Measurements from ENCODE around the gene PARP3. TPM values are rescaled to one million over a fixed set of nuclear protein-coding genes. Genes with fewer than 3 reads are reported as not detected.

PARP3 gene
- total RNA-seq, 1 donor from 2014 or later = 29.5 TPM

DNA sequence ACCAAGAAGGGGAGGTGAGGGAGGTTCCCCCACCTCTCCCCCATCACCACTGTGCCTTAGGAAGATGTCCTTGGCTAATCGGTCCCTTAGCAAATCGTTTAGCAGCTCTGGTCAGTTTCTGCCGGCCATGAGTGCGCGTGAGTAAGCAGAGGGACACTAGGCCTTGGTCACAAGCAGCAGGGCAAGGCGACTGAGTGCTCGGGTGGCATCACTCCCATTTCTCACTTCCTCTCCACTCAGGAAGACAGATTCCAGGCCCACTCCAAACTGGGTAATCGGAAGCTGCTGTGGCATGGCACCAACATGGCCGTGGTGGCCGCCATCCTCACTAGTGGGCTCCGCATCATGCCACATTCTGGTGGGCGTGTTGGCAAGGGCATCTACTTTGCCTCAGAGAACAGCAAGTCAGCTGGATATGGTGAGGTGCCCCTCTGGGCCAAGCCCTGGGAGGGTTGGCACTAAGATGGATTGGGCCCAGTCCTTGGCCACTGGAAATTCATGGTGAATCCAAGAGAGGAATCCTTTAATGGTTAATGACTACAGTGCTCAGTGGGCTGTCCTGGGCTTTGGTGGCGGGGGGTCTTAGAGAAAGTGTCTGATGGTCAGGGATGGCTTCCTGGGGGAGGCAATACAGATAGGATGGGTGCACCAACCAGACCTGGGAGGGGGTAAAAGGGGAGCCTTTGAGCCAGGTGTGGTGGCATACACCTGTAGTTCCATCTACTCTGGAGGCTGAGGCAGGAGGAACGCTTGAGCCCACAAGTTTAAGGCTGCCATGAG lies 4.0 kb downstream of the PARP3 start:
- Histone ChIP-seq H3K4me1 (peaks cover 14 to 18% of the 10 kb centered on the region in 2 donors), H3K36me3 (peaks cover 0 to 7% of the 10 kb centered on the region in 2 donors), H3K9me3 (no peaks in the 10 kb centered on the region), H3K27ac (no peak overlapping the region), H3K27me3 (no peaks in the 10 kb centered on the region), H3K4me3 (no peak overlapping the region)
- intact Hi-C loops (cut with DNase I) = loop anchor here (10.0 kb wide), 2 partner anchors 561 to 759 kb away; partner anchors contain the start of genes GLT8D1, MANF and SPCS1
- TF ChIP-seq, protein P1, sequence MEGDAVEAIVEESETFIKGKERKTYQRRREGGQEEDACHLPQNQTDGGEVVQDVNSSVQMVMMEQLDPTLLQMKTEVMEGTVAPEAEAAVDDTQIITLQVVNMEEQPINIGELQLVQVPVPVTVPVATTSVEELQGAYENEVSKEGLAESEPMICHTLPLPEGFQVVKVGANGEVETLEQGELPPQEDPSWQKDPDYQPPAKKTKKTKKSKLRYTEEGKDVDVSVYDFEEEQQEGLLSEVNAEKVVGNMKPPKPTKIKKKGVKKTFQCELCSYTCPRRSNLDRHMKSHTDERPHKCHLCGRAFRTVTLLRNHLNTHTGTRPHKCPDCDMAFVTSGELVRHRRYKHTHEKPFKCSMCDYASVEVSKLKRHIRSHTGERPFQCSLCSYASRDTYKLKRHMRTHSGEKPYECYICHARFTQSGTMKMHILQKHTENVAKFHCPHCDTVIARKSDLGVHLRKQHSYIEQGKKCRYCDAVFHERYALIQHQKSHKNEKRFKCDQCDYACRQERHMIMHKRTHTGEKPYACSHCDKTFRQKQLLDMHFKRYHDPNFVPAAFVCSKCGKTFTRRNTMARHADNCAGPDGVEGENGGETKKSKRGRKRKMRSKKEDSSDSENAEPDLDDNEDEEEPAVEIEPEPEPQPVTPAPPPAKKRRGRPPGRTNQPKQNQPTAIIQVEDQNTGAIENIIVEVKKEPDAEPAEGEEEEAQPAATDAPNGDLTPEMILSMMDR (IDR thresholded peaks at IDR 0.05) = no peak
- no peak for DNase-seq (ENCODE audit: low spot score in 2 of 2)

GRCh38 chr3:51946796-51947195 lies 4.6 kb downstream of the PARP3 start:
- H3K9me3 ChIP-seq = no peaks in the 10 kb centered on the region
- H3K27ac ChIP-seq = no peak overlapping the region
- H3K4me3 ChIP-seq = no peak overlapping the region
- DNase-seq (ENCODE audit: low spot score in 2 of 2) = no peak
- TF ChIP-seq, protein P1 (IDR thresholded peaks at IDR 0.05) = no peak
- no peaks in the 10 kb centered on the region for H3K27me3 ChIP-seq
- peaks cover 13 to 14% of the 10 kb centered on the region in 2 donors for H3K4me1 ChIP-seq
- intact Hi-C loops (cut with DNase I) = loop anchor here (10.0 kb wide), 2 partner anchors 562 to 758 kb away; partner anchors contain the start of genes GLT8D1, MANF and SPCS1
- peaks cover 0 to 7% of the 10 kb centered on the region in 2 donors for H3K36me3 ChIP-seq

- TF ChIP-seq, protein P1 (IDR thresholded peaks at IDR 0.05) = no peak
- H3K4me1 ChIP-seq = peaks cover 12% of the 10 kb centered on the region in 2 donors
Measured at GRCh38 chr3:51947215-51947900, 5.2 kb downstream of the PARP3 start.

DNA sequence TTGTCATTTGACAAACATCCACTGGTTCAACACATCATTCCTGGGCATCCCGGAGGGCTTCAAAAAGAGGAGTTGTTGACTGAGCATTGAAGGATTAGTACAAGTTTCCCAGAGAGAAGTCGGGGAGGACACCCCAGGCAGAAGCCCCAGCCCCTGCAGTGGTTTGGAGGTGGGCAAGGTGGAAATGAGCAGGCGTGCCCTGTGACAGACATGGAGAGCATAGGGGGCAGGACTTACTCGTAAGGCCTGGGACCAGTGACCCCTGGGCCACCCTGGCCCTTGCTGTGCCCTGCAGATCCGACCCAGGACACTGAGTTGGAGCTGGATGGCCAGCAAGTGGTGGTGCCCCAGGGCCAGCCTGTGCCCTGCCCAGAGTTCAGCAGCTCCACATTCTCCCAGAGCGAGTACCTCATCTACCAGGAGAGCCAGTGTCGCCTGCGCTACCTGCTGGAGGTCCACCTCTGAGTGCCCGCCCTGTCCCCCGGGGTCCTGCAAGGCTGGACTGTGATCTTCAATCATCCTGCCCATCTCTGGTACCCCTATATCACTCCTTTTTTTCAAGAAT lies 5.9 kb downstream of the PARP3 start:
- Histone ChIP-seq H3K27me3 (no peaks in the 10 kb centered on the region), H3K4me3 (no peak overlapping the region), H3K9me3 (no peaks in the 10 kb centered on the region), H3K4me1 (peaks cover 4% of the 10 kb centered on the region in 2 donors), H3K27ac (no peak overlapping the region), H3K36me3 (peaks cover 0 to 7% of the 10 kb centered on the region in 2 donors)
- TF ChIP-seq, protein P1 (IDR thresholded peaks at IDR 0.05) = no peak
- intact Hi-C loops (cut with DNase I) = loop anchor here (10.0 kb wide), 2 partner anchors 563 to 757 kb away; partner anchors contain the start of genes GLT8D1, MANF and SPCS1
- DNase-seq (ENCODE audit: low spot score in 2 of 2) = no peak

More at GRCh38 chr3:51947215-51947900, 5.2 kb downstream of the PARP3 start:
- intact Hi-C loops (cut with DNase I) = loop anchor here (10.0 kb wide), 2 partner anchors 563 to 757 kb away; partner anchors contain the start of genes GLT8D1, MANF and SPCS1
- Histone ChIP-seq H3K9me3 (no peaks in the 10 kb centered on the region), H3K27me3 (no peaks in the 10 kb centered on the region), H3K4me3 (no peak overlapping the region), H3K36me3 (peaks cover 0 to 7% of the 10 kb centered on the region in 2 donors), H3K27ac (no peak overlapping the region)
- no peak for DNase-seq (ENCODE audit: low spot score in 2 of 2)

DNA sequence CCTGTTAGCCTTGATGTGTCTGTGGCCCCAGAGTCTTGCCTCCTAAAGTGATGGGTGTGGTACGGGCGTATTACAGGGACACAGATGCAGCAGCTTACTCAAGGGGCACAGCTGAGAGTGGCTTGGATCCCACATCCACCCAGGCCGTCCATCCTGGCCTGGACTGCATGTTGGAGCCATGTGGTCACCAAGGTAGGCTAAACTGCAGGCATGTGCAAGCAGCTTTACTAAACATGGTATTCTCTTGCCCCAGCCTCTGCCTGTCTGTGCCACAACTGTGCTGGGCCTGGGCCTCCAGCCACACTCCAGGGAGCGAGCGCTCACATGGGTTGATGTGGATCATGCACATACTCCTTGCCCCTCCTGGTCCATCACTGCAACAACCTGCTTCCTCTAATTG lies 7.0 kb downstream of the PARP3 start:
- no peaks in the 10 kb centered on the region for H3K9me3 ChIP-seq
- no peaks in the 10 kb centered on the region for H3K4me1 ChIP-seq
- no peaks in the 10 kb centered on the region for H3K27me3 ChIP-seq
- intact Hi-C loops (cut with DNase I) = loop anchor here (10.0 kb wide), 2 partner anchors 564 to 756 kb away; partner anchors contain the start of genes GLT8D1, MANF and SPCS1
- no peak for DNase-seq (ENCODE audit: low spot score in 2 of 2)
- peaks cover 0 to 7% of the 10 kb centered on the region in 2 donors for H3K36me3 ChIP-seq
- H3K27ac ChIP-seq = no peak overlapping the region
- H3K4me3 ChIP-seq = no peak overlapping the region
- TF ChIP-seq, protein P1 (IDR thresholded peaks at IDR 0.05) = no peak

All from ascending aorta (tissue), 2 donors.